GM19239 (cell line): ENCODE measurements around the gene ARHGAP20.
A peak's percentile ranks its signal among the peaks of the same experiment; 100 is the strongest.

ENCODE experiments used
- DNase-seq: peaks from one replicate; pipeline ENCODE4 v3.0.0; 2011; ENCODE audit warnings: low spot score; ENCODE audit not compliant: insufficient read length
- FAIRE-seq: peaks from 2 replicates; lab custom pipeline; 2011; peaks lifted over from hg19 to GRCh38; lab: Jason Lieb, UNC

The ARHGAP20 gene

DNA sequence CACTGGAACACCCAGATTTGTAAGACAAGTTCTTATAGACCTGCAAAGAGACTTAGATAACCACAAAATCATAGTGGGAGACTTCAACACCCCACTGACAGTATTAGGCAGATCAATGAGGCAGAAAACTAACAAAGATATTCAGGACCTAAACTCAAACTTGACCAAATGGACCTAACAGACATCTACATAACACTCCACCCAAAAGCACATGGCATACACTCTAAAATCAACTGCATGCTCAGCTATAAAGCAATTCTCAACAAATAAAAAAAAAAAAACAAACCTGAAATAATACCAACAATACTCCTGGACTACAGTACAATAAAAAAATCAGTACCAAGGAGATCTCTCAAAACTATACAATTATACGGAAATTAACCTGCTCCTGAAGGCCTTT lies 167.5 kb downstream of the ARHGAP20 start:
- DNase-seq, result no peak
- FAIRE-seq, result no peak

DNA sequence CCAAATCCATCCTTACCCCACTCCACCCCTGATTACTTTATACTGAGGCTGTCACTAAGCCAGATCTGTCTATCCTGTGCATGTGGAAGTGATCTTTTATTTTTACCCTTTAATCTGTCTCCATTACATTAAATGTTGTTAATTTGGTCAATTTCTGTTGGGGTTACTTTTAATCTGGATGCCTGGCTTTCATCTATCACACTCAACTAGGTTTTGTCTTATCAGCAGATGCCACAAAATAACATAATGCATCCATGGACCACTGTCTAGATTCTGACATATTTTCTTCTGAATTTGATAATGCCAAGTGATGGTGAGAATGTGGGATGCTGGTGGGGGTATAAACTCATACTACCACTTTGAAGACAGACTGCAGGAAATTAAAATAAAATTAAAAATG lies 174.1 kb downstream of the ARHGAP20 start:
- FAIRE-seq, result no peak
- no peak for DNase-seq

DNA sequence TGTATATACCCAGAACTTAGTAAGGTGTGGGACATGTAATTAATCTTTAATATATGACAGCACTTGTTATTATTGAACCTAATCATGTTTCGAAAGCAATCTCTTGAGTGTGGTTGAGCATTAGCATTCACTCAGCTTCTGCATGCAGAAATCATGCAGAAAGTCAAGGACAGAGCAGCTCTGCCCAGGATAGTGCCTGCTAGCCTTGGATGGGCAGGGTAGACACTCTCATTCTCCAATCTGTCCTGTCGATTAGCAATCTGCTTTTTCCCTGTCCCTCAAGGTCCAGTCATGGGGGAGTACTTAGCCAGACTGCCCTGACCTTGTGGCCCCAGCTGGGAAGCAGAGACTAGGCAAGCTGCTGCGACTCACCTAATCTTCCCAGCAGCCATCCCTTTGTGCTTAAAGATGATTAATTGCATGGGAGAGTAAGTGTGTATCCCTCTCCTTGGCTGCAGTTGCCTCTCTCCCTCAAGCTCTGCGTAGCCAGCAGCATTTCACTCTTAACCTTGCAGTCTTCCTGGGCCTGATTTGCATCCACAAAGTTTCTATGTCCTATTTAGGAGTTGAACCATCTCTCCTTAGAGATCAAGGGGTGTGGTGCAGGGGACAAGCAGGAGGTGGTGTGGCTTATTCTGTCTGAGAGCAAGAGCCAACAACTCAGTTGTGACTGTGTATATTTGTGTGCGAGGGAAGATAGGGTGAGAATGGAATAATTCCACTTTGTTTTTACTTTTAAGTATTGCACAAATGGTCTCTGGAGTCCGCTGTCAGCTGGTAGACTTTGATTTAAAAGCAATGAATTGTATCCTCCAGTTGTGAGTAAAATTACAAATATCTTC lies 181.1 kb downstream of the ARHGAP20 start:
- DNase-seq, result no peak
- no peak for FAIRE-seq

DNA sequence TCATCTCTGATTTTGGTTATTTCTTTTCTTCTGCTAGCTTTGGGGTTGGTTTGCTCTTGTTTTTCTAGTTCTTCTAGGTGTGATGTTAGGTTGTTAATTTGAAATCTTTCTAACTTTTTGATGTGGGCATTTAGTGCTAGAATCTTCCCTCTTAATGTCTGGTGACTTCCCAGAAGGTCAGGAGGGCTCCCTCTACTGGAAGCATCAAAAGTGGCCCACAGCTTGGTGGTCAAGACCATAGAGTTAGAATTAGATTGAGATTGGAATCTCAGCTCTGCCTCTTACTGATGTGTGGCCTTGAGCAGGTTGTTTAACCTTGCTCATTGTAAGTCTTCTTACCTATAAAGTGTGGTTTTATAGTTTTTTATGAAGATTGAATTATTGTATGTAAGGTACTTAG lies 183.2 kb downstream of the ARHGAP20 start:
- DNase-seq, result no peak
- no peak for FAIRE-seq

DNA sequence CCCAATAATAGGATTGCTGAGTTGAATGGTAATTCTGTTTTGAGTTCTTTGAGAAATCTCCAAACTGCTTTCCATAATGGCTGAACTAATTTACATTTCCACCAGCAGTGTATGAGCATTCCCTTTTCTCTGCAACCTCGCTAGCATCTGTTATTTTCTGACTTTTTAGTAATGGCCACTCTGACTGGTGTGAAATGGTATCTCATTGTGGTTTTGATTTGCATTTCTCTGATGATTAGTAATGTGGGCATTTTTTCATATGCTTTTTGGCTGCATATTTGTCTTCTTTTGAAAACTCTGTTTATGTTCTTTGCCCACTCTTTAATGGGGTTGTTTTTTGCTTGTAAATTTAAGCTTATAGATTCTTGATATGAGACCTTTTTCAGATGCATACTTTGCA lies 185.1 kb downstream of the ARHGAP20 start:
- FAIRE-seq, result peak; percentile 47
- DNase-seq, result no peak
